Left kidney (tissue), 8 donors: ENCODE data around the gene TIAM2. TPM values are rescaled to one million over a fixed set of nuclear protein-coding genes. Genes with fewer than 3 reads are reported as not detected.
"Not testable (repeated sequence)": the region's sequence is repeated elsewhere in the genome, so short reads cannot be mapped to it uniquely, and the experiment has no call there.

Experiments
- DNase-seq: peaks from one replicate; pipeline ENCODE4 v3.0.0-alpha.2; 2013
- long read RNA-seq, 8 donors: transcript quantifications; one replicate each; lab custom pipeline, GENCODE V29; 2026
- polyA plus RNA-seq: library from polyadenylated mRNA; unstranded; fragments of 120-200 nt; gene quantifications from one replicate; pipeline ENCODE4 v1.2.1, GENCODE V29; 2013; ENCODE audit not compliant: insufficient read length

Gene TIAM2
- 24.0 TPM for polyA plus RNA-seq
- long read RNA-seq, donor 1, partial matches to known transcripts: 0 of 2 reads
- long read RNA-seq, donor 1, other reads (novel, unspliced or antisense): 0 of 2 reads
- long read RNA-seq, donor 2, partial matches to known transcripts: 5 of 5 reads
- long read RNA-seq, donor 2, other reads (novel, unspliced or antisense): 0 of 5 reads
- long read RNA-seq, donor 3, partial matches to known transcripts: 0 of 7 reads
- long read RNA-seq, donor 3, other reads (novel, unspliced or antisense): 7 of 7 reads
- long read RNA-seq, donor 4: 0 reads
- long read RNA-seq, donor 5: 0 reads
- long read RNA-seq, donor 6, partial matches to known transcripts: 0 of 8 reads
- long read RNA-seq, donor 6, other reads (novel, unspliced or antisense): 7 of 8 reads
- long read RNA-seq, donor 7, partial matches to known transcripts: 10 of 33 reads
- long read RNA-seq, donor 7, other reads (novel, unspliced or antisense): 23 of 33 reads
- long read RNA-seq, donor 8, partial matches to known transcripts: 0 of 7 reads
- long read RNA-seq, donor 8, other reads (novel, unspliced or antisense): 7 of 7 reads

- no peak for DNase-seq
These were observed at the start of gene TIAM2 for GRCh38 chr6:154995254-154996015. Gene TIAM2 (plus strand): TSS chr6:154995315. CDS start chr6:155129224, 133,909 bp downstream.

- no peak for DNase-seq
These were observed 44.2 kb upstream of the TIAM2 start for GRCh38 chr6:154950979-154951344.

GRCh38 chr6:154951345-154952200 is 43.5 kb upstream of the TIAM2 start:
- DNase-seq: no peak

GRCh38 chr6:154953644-154954043 is 41.5 kb upstream of the TIAM2 start:
- DNase-seq: no peak

- no peak for DNase-seq
These were observed 40.8 kb upstream of the TIAM2 start for GRCh38 chr6:154954347-154954746.

- DNase-seq: no peak
These were observed 38.2 kb upstream of the TIAM2 start for GRCh38 chr6:154956771-154957522.

- DNase-seq: no peak
These were observed 36.6 kb upstream of the TIAM2 start for GRCh38 chr6:154958469-154958868.

- no peak for DNase-seq
These were observed 34.7 kb upstream of the TIAM2 start for GRCh38 chr6:154960299-154960843.

GRCh38 chr6:154960854-154961530 is 34.1 kb upstream of the TIAM2 start:
- no peak for DNase-seq

- DNase-seq: no peak
These were observed 32.4 kb upstream of the TIAM2 start for GRCh38 chr6:154962753-154963152.

- not testable (repeated sequence) for DNase-seq
These were observed 28.9 kb upstream of the TIAM2 start for GRCh38 chr6:154966065-154966770.

- DNase-seq: no peak
These were observed 25.3 kb upstream of the TIAM2 start for GRCh38 chr6:154969796-154970195.

GRCh38 chr6:154974485-154975149 is 20.5 kb upstream of the TIAM2 start:
- DNase-seq: no peak

- no peak for DNase-seq
These were observed 17.5 kb upstream of the TIAM2 start for GRCh38 chr6:154977588-154977987.

GRCh38 chr6:154980273-154981078 is 14.6 kb upstream of the TIAM2 start:
- no peak for DNase-seq

GRCh38 chr6:154981079-154981870 is 13.8 kb upstream of the TIAM2 start:
- DNase-seq: no peak

GRCh38 chr6:154984146-154984545 is 11.0 kb upstream of the TIAM2 start:
- no peak for DNase-seq
